Stimulated activated CD4-positive, alpha-beta T cell treated with anti-CD3 and anti-CD28 coated beads, Interleukin-2, amount 100 ng/mL, for 48 hours (primary cell): ENCODE measurements around the gene DCDC2.
"Not testable (repeated sequence)": the region's sequence is repeated elsewhere in the genome, so short reads cannot be mapped to it uniquely, and the experiment has no call there.

Experiments used
- DNase-seq, 2 donors: peaks; one replicate each; pipeline ENCODE4 v3.0.0-alpha.2; 2020

The DCDC2 gene

DNA sequence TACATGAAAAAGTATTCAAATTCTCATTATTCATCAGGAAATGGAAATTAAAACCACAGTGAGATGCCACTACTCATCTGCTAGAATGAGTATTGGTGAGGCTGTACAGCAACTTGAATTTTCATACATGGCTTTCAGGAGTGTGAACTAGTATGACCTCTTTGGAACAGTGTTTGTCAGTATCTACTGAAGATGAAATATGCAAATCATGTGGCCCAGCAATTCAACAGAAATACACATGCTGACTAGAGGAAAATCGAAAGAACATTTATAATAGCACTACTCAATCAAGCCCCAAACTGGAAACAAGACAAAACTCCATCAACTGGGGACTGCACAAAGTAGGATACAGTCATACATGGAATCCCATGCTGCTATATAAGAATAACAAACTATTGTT lies 102.2 kb downstream of the DCDC2 start:
- DNase-seq: no peak

DNA sequence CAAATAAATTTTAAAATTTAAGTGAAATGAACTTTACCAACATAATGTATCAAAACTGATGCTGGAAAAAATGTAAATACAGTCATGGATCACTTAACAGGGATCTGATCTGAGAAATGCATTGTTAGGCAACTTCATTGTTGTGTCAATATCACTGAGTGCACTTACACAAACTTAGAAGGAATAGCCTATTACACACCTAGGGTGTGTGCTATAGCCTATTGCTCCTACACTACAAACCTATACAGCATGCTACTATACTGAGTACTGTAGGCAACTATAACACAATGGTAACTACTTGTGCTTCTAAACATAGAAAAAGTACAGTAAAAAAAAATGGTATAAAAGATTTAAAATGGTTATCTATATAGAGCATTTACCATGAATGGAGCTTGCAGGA lies 104.5 kb downstream of the DCDC2 start:
- no peak for DNase-seq

DNA sequence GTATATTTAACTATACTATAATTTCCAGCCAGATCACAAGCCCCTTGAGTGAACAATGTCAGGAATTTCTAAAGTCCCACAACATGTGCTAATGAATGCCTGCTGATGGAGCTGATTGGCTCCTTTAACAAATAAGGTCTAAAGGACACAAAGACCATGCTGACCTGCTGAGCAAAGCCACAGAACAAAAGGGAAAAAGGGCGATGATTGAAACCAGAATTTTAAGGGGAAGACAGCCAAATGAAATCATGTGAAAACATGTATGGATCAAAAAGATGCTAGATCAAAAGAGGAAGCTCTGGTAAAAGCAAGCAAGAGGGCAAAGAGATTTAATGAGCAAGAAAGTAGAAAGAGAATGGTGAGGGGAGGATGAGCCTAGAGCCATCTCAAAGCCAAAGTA lies 105.6 kb downstream of the DCDC2 start:
- no peak for DNase-seq

DNA sequence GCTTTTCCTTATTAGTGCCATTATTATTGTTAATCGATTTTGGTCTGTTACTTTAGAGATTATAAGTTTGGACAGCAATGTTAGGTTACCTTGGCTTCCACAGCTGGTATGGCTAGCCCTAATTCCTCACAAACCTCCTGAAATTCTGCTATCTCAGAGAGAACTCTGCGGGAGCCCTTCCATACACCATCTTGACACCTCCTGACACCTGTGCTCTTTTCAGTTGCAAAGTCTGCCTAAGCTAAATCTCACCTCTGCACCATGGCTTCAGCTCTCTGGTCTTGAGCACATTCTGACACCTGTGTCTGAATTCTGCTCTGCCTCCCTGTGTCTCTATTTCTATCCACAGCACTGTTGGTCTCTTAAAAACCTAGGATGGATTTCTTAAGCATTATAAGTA lies 106.5 kb downstream of the DCDC2 start:
- DNase-seq: no peak

DNA sequence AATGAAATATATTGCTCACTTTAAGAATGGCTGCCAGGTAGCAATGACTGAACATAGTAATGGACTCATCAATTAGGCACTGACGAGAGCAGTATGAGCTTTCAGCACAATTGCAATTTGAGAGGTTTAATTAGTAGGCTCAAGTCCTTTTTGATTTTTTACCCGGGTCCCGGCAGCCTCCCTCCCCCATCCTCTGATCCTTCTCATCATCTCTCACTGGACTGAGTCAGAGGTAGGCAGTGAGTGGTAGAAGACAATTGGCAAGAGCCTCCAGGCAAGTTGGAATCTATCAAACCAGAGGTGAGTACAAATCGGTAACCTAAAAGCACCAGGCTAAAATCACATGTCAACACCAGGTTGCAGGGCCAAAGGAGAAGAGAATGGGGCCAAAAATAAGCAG lies 107.9 kb downstream of the DCDC2 start:
- no peak for DNase-seq

DNA sequence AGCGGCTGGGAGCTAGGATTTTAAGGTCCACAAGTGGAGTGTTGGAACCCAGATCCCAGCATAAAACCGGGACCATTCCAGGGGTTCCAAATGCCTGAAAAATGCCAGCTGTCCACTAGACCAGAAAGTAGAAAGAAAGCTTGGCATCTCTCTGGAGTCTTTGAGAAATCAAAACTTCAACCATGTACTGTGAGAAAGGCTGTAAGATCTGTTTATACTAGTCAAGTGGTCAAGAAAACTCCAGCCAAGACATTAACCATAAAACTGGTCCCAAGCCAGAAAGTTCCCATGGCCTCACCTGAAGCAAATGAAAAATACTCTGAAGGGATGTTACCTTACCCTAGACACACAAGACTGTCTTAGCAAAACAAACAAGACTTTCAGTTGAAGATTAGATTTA lies 112.6 kb downstream of the DCDC2 start:
- DNase-seq: no peak

DNA sequence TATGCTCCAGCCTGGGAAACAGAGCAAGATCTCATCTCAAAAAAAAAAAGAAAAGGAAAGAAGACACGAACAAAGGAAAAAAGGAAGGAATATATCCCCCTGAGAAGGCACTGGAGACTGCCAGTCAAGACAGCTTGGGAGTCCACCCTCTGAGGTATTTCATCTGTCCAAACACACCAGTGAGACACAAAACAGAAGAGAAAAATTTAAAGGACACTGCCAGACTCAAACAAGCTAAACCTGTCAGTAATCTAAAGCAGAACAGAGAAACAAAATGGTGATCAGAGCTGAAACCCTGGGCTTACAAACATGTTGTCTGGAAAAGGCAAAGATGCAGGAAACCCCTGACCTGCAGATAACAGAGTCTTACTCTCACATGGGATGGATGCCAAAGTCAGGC lies 114.9 kb downstream of the DCDC2 start:
- no peak for DNase-seq

DNA sequence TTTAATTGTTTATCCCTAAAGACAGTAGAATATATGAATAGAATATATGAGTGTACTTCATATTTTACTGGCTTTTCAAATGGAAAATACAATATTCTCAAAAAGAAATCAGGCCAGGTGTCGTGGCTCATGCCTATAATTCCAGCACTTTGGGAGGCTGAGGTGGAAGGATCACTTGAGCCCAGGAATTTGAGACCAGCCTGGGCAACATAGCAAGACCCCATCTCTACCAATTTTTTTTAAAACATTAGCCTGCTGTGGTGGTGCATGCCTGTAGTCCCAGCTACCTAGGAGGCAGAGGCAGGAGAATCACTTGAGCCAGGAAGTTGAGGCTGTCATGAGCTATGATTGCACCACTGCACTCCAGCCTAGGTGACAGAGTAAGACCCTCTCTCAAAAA lies 116.1 kb downstream of the DCDC2 start:
- DNase-seq: not testable (repeated sequence)

DNA sequence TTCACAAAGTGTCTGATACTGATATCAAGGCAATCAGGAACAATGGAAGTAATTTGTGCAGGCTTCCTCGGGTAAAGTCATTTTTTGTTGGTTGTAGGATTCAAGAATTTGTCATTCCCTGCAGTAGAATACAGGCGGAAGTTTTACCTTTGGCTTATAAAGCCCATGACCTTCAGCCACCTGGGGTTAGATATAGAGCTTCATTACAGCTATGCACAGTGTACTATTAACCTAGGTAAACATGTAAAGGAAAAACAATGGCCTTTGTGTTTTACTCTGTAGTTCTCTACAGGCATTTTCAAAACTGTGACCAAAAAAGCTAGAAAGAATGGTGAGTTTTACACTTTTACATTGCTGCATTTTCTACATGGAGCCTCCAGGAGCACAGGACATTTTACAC lies 116.9 kb downstream of the DCDC2 start:
- no peak for DNase-seq

DNA sequence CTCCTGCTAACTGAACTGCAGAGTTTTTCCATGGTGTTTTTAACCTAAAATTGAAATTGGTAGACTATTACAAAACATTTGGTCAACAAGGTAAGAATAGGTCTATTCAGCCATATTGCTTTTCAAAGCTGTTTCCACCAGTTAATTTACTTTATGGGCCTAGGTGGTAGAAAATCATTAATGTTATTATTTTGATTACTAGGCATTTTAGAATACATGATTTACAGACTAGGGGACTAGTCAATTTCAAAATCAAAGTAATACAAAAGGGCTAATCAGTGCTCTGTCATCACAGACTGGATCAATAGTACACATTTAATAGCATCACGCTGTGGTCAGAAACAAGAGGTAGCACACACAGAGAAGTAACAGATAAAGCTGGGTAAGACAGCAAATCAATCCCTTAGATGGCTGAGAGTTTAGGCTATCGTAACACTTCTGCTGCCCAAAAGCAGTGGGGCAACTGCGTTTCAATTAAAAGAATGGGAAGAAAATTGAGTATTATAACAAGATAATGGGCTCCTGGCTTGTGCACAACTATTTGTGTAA lies 117.4 kb downstream of the DCDC2 start:
- no peak for DNase-seq

DNA sequence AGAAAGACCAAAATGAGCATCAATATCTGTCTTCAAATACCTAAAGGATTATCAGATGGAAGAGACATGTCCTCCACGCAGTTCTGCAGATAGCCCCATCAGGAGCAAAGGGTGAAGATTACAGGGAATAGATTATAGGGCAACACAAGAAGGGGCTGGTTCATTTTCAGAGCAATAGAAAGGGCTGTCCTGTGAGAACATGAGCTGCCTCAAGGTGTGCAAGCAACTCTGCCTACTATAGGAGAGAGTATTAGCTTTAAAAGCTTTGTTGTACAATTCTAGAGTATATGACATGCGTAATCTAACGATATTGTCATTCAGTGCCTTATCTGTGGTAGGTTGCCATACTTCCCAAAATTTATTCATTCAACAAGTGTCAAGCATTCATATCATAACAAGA lies 119.2 kb downstream of the DCDC2 start:
- DNase-seq: no peak

DNA sequence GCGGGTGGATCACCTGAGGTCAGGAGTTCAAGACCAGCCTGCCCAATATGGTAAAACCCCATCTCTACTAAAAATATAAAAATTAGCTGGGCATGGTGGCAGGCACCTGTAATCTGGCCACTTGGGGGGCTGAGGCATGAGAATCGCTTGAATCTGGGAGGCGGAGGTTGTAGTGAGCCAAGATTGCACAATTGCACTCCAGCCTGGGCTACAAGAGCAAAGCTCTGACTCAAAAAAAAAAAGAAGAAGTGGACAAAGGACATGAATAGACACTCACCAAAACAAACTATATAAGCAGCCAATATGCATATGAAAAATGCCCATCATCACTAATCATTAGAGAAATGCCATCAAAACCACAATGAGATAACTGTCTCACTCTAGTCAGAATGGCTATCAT lies 121.1 kb downstream of the DCDC2 start:
- DNase-seq: not testable (repeated sequence)

DNA sequence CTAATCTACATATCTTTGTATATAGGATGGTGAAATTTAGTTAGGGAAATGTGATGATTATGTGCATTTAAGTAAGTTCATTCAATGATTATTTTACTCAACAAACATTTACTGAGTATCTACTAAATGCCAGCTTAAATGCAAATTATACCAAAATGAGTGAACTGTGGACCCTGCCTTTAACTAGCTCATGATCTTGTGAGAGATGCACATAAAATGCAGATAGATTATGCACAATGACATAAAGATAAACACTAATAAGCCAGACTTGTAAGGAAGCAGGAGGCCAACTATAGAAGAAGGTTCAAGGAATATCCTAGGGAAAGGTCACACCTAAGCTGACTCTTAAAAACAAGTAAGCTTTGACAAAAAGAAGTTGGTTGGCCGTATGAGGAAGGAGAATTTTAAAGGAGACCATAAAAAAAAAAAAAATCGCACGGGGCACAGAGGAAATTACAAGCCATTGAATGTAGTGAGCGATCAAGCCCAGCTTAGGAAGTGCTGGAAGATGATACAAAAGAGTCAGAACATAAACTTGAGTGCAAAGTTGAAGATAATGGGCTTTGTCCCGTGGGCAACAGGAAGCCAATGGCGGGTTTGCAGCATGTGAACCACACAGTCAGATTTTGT lies 123.9 kb downstream of the DCDC2 start:
- no peak for DNase-seq

DNA sequence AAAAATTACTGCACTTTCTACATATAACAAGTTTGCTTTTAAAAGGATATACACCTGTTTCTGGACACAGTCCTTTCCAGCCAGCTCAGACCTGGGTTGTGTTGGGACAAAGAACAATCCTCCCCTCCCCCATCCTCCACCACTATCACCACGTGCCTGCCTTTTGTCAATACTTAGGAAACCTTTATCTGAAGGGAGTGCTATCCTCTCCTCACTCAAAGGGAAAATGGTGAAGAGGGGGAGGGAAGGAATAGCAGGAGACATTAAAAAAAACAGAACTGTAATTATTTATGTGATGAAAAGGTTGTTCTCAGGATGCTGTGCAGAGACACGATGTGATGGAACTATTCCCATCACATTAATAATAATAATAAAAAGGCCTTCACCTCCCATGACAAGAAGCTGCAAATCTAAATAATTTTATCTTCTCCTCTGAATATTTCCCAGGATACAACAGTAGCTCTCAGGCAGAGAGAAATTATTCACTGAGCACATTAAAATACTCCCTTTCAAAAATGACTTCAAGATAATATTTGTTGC lies 126.4 kb downstream of the DCDC2 start:
- no peak for DNase-seq

DNA sequence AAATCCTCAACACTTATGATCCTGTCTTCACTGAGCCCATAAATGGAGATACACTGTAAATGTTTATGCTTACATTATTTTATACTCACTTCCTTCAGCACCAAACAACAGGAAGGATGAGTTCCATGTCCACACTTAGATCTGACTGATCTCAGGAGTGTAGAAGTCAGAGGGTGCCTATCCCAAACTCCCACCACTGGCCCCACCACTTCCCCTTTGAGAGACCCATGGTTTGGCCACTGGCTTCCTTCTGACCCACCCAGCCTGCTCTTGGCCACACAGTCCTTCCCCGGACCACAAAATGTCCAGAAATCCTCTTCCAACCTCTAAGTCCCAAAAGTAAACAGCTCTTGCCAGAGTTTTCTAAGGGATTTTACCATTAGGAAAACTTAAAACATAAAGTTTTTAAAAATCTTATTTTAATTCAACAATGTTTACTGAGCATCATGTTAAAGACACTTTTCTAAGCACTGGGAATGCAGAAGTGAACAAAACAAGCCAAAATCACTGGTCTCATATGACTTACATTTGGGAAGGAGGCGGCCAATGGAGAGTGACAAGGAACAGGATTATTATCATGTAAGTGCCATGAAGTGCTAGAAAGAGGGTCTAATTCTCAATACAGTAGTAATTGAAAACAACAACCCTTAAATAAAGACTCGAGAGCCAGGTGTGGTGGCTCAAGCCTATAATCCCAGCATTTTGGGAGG lies 128.0 kb downstream of the DCDC2 start:
- no peak for DNase-seq

DNA sequence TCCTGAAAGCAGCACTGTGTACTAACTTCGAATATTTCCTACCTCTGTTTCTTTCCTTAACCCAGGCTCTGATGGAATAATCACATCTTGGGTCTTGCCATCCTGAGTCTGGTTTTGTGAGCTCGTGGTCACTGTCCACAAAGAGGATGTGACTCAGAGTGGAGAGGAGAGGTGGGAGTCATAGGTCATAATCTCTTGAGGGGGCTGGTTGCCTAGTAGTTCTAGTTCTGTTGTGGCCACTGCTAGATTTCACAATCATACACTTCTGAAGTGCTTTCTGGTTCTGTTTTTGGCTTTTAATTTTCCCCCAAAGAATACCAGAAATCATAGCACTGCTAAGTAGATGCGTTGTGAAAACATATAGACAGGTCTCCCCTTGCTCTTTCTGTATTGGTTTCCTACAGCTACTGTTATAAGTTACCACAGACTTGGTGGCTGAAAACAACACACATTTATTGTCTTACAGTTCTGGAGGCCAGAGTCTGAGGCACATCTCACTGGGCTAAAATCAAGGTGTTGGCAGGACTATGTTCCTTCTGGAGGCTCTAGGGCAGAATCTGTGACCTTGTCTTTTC lies 129.1 kb downstream of the DCDC2 start:
- DNase-seq: no peak

DNA sequence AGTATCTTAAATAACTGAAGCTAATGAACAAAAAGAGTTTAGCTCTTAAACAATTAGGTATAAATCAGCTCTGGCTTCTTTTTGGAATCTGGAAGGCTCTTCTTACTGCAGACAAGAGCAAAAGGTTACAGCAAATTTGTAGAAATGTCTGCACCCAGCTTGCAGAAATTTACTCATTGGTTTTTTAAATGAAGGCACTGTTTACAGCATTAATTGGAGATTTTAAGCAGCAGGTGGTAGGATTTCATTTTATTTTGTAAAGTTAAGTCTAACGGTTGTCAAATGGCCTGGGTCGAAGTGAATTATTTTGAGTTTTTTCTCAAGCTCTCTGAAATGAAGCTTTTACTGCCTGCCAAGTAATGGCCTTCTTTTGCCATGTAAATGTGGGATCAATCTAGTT lies 129.7 kb downstream of the DCDC2 start:
- DNase-seq: no peak

DNA sequence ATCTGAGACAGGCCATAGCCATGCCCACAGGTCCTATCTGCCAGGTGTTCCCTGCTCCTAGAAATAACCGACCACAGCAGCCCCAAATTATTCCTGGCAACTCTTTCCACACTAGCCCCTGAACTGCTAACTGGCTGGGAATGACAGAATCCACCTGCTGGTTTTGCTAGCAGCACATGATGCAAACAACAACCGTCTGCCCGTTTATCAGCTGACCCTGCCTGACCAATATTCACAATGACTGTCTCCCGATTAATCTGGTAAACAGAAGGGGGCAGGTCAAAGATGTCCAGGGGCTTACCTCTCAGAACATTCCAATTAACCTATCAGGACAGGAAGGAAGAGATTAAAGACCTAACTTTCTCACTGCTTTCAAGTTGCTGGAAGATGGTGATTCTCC lies 130.3 kb downstream of the DCDC2 start:
- no peak for DNase-seq

DNA sequence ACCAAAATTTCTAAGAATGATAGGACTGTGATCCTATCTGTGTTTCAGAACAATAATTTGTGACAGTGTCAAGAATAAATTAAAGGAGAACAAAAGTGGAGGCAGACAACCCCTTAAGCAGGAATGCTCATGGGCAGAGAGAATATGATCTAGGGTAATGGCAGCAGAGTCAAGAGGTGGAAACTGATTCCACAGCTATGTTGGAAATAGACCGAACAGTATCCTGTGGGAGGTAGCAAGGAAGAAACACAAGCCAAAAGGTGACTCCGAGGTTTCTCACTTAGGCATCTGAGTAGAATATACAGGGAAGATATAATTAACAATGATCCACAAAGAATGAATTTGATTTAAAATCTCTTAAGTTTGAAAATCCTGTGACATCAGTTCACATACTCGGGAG lies 131.3 kb downstream of the DCDC2 start:
- DNase-seq: no peak

DNA sequence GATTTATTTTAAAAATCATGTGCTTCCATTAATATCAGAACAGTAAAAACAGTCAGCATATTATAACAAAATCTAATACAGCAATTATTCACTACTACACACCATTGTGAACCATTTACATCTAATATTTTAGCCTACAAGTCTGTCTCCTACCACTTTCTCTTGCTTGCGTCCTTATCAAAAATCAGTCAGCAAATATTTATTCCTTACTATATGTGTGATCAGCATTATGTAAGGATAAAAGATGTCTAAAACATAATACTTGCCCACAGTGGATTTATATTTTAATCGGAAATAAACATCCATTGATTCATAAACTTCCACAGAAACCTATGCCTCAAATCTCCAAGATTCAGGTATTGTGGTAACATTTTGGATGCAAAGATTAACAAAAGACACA lies 132.0 kb downstream of the DCDC2 start:
- DNase-seq: no peak

DNA sequence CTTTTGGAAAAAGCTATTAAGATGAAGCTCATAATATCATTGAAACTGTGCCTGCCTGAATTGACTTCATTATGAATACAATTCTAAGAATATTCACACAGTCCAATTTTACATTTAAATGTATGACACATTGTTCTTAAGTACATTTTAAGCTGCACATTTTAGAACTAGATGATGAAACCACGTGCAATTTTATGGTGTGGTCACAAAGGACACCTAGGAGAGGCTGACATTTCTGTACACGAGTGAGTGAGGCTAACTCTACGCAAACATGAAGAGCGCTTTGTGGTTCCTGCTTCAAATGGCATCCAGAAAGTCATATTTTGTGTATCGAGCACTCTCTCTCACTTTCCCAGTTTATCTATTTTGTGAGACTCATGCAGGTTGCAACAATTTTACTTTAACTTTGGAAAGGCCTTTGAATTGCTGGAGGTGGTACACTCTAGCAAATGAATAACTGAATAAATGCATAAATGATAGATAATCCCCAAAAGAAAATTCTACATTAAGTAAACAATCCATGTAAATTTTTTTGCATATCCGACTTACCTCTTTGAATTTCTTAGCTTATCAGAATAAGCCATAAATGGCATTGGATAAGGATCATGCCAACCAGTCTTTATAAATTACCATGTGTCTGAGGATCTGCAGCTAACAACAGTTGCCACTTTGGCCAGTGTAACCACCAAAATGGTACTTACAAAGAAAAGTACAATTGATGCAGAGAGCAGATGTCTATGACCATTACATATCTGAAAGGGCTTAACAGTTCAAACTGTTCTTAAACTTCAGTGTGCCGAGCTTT lies 134.5 kb downstream of the DCDC2 start:
- DNase-seq: no peak

DNA sequence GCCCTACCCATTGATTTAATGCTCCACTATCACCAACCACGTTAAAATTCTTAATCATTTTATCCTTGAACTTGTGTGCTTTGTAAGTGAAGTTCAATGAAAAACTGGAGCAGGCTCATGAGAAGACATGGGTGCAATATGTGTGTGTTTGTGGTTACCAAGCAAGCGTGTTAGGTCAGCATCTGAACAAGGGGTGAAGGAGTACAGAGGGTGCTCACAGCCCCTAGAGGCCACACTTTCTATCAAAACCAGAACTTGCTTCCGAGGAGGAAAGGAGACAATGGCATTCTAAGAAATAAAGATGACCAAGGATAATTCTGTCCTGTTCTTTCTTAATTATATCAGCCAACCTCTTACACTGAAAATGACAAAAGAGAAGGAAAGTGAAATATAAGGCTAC lies 138.2 kb downstream of the DCDC2 start:
- no peak for DNase-seq

DNA sequence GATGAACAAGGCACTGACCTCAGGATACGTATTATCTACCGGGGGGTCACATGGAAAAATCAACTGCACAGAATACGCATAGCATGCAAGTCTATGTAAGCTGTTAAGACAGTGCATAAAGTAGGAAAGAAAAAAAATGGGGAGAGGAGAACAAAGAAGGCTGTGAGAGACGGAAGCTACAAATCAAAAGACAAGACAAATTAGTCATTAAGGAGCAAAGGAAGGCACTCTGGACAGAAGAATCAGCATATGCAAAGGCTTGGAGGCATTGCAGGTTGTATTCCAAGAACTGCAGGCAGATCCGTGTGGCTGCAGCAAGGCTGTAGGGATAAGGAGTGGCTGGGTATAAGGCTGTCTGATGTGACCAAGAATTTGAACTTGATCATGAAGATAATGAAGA lies 142.9 kb downstream of the DCDC2 start:
- DNase-seq: no peak
